ENCODE measurements around the gene SLC4A1.

Gene SLC4A1

DNA sequence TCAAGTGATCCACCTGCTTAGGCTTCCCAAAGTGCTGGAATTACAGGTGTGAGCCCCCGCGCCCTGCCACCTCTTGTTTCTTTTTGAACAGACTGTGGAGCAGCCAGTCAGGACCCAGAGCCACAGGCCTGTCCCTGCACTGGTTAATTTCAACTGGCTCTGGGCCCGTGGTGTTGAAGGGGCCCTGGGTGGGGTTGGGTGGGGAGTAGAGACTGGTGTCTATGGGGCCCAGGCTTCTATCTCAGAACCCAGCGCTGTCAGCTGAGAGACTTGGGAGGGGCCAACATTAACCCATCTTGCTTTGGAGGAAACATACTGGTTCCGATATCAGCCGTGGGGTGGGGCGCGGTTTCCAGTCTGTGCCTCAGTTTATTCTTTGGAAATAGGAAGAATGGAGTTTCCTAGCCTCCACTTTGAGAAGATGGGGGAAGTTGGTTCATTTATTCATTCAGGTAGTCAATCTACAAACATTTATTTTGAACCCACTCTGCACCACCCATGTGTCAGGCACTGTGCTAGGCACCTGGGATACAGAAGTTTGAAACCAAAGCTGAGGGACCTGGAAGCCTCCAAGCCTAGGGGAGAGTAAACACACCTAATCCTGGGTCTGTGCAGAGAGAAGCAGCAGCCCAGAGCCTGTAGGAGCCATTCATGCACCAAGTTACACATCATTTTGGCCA is 15.5 kb upstream of the SLC4A1 start:
- no peak for DNase-seq

DNA sequence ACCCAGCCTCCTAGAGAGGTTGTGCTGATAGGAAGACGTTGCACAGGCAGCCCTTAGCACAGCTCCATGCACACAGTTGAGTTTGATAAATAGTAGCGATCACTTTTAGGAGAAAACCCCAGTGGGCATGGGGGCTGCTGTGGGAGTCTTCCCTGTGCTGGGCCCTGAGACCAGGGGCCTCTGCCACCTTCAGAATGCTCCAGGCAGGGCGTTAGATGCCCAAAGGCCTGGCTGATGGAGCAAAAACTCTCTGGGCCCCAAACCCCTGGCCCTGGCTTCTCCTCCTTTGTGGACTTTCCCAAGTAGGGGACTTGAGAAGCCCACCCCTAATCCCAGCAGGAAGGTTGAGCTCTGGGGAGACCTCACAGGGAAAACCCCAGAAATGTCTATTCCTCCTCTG is 14.3 kb upstream of the SLC4A1 start:
- DNase-seq, result no peak

- DNase-seq, result no peak
These were observed 13.6 kb upstream of the SLC4A1 start for GRCh38 chr17:44281570-44281969.

DNA sequence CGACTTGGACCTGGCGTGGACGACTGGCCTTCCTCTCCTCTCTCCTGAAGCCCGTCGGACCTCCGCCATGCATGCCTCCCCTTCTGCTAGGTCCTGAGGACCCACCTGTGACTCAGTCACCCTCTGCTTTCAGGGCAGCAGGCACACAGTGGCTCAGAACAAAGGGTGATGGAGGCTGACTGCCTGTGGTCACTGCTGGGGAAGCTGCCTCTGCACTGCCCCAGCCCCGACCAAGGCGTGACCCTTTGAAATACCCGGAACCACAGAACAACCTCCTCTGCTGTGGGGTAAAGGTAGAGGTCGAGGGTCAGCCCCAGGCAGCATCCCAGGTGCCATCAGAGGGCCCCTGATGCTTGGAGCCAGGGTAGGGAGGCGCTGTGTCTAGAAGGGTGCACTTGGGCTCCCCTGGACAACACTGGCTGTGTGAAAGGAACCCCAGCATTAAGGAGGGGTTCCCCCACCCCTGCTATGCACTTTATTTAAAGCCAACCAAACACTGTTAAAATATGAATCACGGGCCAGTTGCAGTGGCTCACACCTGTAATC is 12.5 kb upstream of the SLC4A1 start:
- DNase-seq, result no peak

GRCh38 chr17:44279666-44280391 is 11.9 kb upstream of the SLC4A1 start:
- DNase-seq, result no peak

DNA sequence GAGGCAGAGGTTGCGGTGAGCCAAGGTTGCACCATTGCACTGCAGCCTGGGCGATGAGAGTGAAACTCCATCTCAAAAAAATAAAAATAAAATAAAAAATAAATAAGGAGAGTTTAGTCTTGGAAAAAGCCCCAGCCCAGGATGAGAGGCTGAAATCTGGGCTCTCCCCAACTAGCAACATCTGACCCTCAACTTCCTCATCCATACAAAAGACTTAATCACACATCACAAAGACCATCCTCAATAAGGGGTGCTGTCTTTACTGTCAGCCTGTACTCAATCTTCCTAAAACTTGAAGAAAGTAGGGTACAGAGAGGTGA is 11.4 kb upstream of the SLC4A1 start:
- no peak for DNase-seq

DNA sequence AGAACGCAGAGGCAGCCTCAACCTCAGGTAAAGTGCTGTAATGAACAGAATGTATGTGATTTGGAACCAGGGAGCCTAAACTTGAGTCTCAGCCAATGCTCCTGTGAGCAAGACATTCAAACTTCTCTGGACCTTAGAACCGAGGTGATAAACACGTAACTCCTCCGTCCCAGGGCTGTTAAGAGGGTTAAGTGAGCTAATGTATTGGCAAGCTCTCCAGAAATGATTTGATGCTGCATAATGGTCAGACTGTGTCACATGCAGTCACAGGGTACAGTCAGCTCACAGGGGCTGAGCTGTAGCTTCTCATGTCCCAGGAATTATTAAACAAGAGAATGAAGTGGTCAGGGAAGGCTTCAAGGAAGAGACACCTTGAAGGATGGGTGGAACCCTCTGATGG is 10.0 kb upstream of the SLC4A1 start:
- DNase-seq, result no peak

DNA sequence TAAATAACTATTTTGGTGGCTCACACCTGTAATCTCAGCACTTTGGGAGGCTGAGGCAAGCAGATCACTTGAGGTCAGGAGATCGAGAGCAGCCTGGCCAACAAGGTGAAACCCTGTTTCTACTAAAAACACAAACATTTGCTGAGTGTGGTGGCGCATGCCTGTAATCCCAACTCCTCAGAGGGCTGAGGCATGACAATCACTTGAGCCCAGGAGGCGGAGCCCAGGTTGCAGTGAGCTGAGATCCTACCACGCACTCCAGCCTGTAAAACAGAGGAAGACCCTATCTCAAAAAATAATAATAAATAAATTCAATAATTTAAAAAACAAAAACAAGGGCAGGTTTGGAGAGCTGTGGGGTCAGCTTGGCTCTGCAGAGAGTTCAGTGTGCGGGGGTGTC is 5.7 kb upstream of the SLC4A1 start:
- no peak for DNase-seq

GRCh38 chr17:44272954-44273353 is 5.0 kb upstream of the SLC4A1 start:
- no peak for DNase-seq

DNA sequence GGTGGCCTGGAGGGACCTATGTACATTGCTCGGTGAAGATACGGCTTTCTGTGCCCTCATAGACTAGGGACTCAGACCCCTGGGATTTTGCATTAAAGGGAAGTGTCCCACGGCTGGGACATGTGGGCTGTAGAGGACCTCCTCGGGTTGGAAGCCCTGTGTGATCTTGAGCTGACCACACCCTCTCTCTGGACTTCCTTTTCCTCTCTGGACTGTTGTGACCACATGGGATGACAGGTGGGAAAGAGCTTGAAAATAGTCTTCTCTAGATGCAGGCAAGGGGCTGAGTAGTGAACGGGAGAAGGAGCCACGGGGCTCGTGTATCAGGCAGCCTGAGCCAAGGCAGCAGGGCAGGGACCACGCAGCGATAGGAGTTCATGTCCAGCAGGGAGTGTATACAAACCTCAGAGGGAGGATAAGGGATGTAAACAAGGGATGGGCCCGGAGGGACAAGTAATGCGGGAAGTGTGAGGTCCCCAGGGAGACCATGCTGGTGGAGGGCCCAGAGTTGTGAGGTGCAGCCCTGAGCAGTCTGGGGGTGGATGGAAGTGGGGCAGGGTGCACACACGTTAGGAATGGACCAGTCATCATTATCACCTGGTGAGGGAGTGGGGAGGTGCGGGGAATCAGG is 4.5 kb upstream of the SLC4A1 start:
- DNase-seq, result no peak

GRCh38 chr17:44269535-44270240 is 1.8 kb upstream of the SLC4A1 start:
- DNase-seq, result no peak

DNA sequence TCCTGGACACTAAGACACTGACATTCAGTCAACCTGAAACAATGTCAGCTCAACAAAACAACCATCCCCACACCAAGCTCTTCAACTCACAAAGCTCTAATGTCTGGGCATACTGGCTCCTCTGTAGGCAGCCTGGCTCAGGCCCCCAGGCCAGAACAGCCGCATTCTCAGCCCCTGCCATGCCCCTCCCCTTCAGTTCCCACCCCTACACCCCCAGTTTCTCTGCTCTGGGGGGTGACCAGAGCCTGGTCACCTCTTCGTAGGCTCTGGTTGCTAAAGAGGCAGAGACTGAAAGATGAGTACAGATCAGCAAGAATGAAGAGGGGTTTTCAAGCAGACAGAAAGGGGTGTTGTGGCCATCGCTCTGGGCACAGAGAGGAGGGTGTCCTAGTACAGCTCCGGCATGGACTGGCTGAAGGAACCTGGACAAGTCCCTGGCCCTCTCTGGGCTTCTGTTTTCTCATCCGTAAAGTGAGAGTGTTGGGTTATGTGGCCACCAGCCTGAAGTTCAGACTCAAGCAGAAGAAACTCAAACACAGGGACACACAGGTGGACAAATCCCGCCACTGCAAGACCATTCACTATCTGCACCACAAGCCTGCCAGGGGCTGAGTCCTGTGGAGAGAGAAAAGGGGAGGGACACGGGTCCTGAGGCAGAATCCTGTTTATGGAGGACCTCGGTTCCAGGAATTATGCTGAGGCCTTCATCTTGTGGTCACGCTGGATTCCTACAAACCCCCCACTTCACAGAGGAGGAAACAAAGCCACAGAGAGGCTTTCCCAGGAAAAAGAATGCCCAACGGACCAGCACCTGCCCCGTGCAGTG is 987 bp upstream of the SLC4A1 start:
- DNase-seq, result no peak

DNA sequence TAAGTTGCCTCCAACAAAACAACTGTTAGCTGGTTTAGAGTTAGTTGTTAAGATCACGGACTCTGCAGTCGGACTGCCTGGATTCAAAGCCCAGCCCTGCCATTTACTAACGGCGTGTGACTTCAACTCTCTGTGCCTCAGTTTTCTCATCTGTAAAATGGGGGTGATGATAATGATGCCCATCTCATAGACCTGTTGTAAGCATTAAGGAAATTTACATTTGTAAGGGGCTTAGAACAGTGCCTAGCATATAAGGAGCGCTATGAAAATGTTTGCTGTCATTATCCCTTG is 825 bp downstream of the SLC4A1 start:
- no peak for DNase-seq

- DNase-seq, result no peak
These were observed 1.4 kb downstream of the SLC4A1 start for GRCh38 chr17:44266402-44267164.

- DNase-seq, result no peak
These were observed 4.5 kb downstream of the SLC4A1 start for GRCh38 chr17:44263345-44263902.

DNA sequence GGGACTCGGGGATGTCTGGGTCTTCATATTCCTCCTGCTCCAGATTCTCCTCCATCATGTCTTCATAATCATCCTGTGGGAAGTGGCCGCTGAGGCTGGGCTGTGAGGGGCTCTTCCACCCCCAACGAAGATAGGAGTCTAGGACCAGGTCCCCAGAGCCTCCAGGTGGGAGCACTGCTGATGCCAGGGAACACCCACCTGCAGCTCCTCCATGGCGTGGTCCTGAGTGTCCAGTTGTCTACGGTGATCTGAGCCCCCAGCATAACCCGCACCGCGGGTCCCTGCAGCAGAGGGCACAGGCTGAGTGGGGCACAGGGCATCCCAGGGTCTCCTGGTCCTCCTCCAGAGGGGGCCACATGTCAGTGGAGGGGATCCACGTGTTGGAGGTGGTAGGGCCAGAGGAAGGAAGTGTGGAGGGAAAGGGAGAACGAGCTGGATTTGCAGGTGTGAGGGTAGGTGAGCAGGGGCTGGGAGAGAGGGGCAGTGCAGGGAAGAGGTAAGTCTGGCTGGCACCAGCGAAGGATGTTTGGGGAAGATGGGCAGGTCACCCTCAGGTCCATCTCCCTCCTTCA is 5.2 kb downstream of the SLC4A1 start:
- no peak for DNase-seq

- DNase-seq, result no peak
These were observed 7.6 kb downstream of the SLC4A1 start for GRCh38 chr17:44260296-44260695.

- no peak for DNase-seq
These were observed 9.1 kb downstream of the SLC4A1 start for GRCh38 chr17:44258811-44259351.

DNA sequence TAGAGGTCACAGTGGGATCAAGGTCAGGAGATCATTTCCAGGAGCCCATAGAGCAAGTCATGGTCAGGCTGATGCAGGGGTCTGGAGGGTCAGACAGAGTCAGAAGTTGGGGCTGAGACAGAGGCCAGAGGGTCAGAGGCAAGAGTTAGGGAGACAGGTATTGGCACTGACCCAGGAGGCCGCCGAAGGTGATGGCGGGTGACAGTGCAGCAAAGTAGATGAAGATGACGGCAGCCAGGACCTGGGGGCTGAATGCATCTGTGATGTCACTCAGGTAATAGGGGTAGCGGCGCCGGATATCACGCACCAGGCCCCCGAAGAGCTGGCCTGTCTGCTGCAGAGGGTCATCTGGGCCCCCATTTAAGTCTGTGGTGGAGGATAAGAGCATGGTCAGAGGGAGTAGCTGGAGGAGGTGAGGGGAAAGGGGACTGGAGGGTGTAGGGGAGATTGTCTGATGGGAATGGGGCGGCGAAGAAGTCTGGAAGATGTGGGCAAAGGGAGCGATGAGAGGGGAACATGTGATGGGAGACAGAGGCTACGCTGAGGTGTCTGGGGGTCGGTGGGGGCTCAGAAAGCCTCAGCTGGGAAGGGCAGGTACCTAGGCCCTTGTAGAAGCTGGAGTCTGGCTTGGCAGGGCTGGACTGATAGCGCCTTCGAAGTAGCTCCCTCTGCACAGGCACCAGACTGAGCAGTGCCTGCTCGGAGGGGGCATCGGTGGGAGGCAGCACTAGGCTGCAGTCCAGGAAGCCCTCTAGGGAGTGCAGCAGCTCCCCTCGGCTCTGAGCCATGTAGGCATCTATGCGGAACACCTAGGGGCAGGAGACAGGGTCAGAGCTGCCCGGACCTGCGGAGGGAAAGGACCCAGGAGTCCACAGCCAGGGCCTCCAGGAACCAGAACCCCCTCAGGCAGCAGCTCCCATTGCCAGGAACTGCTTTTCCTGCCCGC is 9.8 kb downstream of the SLC4A1 start:
- DNase-seq, result no peak

GRCh38 chr17:44256671-44257070 is 11.3 kb downstream of the SLC4A1 start:
- DNase-seq, result no peak

Measured in NCI-H2081 (cell line).